PC-3 (cell line): ENCODE measurements around the gene TTC32. TPM values are rescaled to one million over a fixed set of nuclear protein-coding genes. Genes with fewer than 3 reads are reported as not detected.

Experiments used
- ATAC-seq: fragments of 200-7000 bp; cut with Tn5 transposase; 2 replicates; pipeline ENCODE4 v1.9.1; 2020; ENCODE audit warnings: mild to moderate bottlenecking, moderate library complexity
- Bru-seq: library from RNA; stranded (reverse); fragments of 400-500 nt; gene quantifications from one replicate; lab custom pipeline; 2021; lab: Mats Ljungman, UMichigan
- BruChase-seq, 2 experiments: library from RNA; stranded (reverse); fragments of 400-500 nt; gene quantifications; one replicate each; lab custom pipeline; 2021; lab: Mats Ljungman, UMichigan
- BruUV-seq: library from RNA; stranded (reverse); fragments of 400-500 nt; replicated peaks from 2 replicates; lab custom pipeline; 2021; lab: Mats Ljungman, UMichigan
- CTCF ChIA-PET: fragments of 300-600 bp; sonication (Branson Sonifier 250); formaldehyde crosslinking; loops from one replicate; lab custom pipeline; 2022; ENCODE audit warnings: antibody characterized with exemption; lab: Charles Lee
- POLR2A ChIA-PET: fragments of 300-600 bp; sonication (Branson Sonifier 250); formaldehyde crosslinking; loops from one replicate; lab custom pipeline; 2022; ENCODE audit warnings: antibody characterized with exemption; ENCODE audit not compliant: unreplicated experiment; lab: Charles Lee
- DNase-seq: peaks from one replicate; pipeline ENCODE4 v3.0.0-alpha.2; 2015
- H2AFZ ChIP-seq: fragments of 300-600 bp; sonication (generic); 2 replicates; pipeline ENCODE4 v1.6.0; 2016; ENCODE audit warnings: antibody characterized with exemption, low read length
- H3F3A ChIP-seq: fragments of 300-600 bp; sonication (generic); one replicate; pipeline ENCODE4 v1.6.0; 2017; ENCODE audit warnings: antibody characterized with exemption, low read length, control low read depth, mild to moderate bottlenecking; ENCODE audit not compliant: unreplicated experiment
- H3K27ac ChIP-seq: fragments of 300-600 bp; sonication (generic); 2 replicates; pipeline ENCODE4 v1.5.1; 2016; ENCODE audit warnings: mild to moderate bottlenecking, low read length
- H3K27me3 ChIP-seq: fragments of 300-600 bp; sonication (generic); 2 replicates; pipeline ENCODE4 v1.6.1; 2016; ENCODE audit warnings: low read length, mixed read lengths
- H3K36me3 ChIP-seq: fragments of 300-600 bp; sonication (generic); 2 replicates; pipeline ENCODE4 v1.6.1; 2016; ENCODE audit warnings: low read depth, mixed run types, low read length, mixed read lengths
- H3K4me1 ChIP-seq: fragments of 300-600 bp; sonication (generic); 2 replicates; pipeline ENCODE4 v1.5.1; 2016; ENCODE audit warnings: low read length; ENCODE audit not compliant: insufficient read depth
- H3K4me2 ChIP-seq: fragments of 300-600 bp; sonication (generic); 2 replicates; pipeline ENCODE4 v1.6.0; 2016; ENCODE audit warnings: low read length
- H3K4me3 ChIP-seq: fragments of 300-600 bp; sonication (generic); 2 replicates; pipeline ENCODE4 v1.5.1; 2016; ENCODE audit warnings: mild to moderate bottlenecking, low read length, mixed read lengths
- H3K79me2 ChIP-seq: fragments of 300-600 bp; sonication (generic); 2 replicates; pipeline ENCODE4 v1.6.1; 2017; ENCODE audit warnings: low read length, mixed read lengths
- H3K9ac ChIP-seq: fragments of 300-600 bp; sonication (generic); 2 replicates; pipeline ENCODE4 v1.6.0; 2016; ENCODE audit warnings: mild to moderate bottlenecking, low read length
- H3K9me2 ChIP-seq: fragments of 300-600 bp; sonication (generic); replicated peaks from 2 replicates; pipeline ENCODE4 v1.6.1; 2016; ENCODE audit warnings: mixed run types, low read length, mixed read lengths
- H3K9me3 ChIP-seq: fragments of 300-600 bp; sonication (generic); 2 replicates; pipeline ENCODE4 v1.6.1; 2016; ENCODE audit warnings: low read length, mixed read lengths
- H4K20me1 ChIP-seq: fragments of 300-600 bp; sonication (generic); 2 replicates; pipeline ENCODE4 v1.6.1; 2016; ENCODE audit warnings: low read length, mixed read lengths
- CTCF ChIP-seq: fragments of 300-600 bp; sonication (generic); conservative IDR thresholded peaks from 2 replicates; pipeline ENCODE4 v1.5.1; 2017; ENCODE audit warnings: antibody characterized with exemption, low read depth, mild to moderate bottlenecking, low read length
- EZH2 ChIP-seq: fragments of 300-600 bp; sonication (generic); IDR thresholded peaks from one replicate; pipeline ENCODE4 v1.6.1; 2017; ENCODE audit warnings: antibody characterized with exemption, mild to moderate bottlenecking, low read length; ENCODE audit not compliant: unreplicated experiment
- EZH2phosphoT487 ChIP-seq: fragments of 300-600 bp; sonication (generic); IDR thresholded peaks from 2 replicates; pipeline ENCODE4 v1.6.1; 2018; ENCODE audit warnings: mild to moderate bottlenecking, antibody characterized with exemption, low read length, borderline replicate concordance
- intact Hi-C: fragments of 100-400 bp; cut with micrococcal nuclease; formaldehyde crosslinking; loops from 2 replicates; pipeline ENCODE4 v1.9.0; 2023
- long read RNA-seq: library from polyadenylated mRNA; unstranded; transcript quantifications from one replicate; pipeline ENCODE4 v2.0.0, GENCODE V29; 2021; ENCODE audit not compliant: unreplicated experiment
- total RNA-seq: library from RNA; depleted of rRNA; stranded (reverse); fragments of >200 nt; gene quantifications from 2 replicates; pipeline ENCODE4 v1.2.3, GENCODE V29; 2014; rRNA removed

The TTC32 gene
- total RNA-seq (10.0 and 12.1 TPM in 2 replicates), Bru-seq, nascent RNA (percentile 96 among the genes with signal in this experiment), BruChase-seq, experiment 1, labeled RNA remaining after a 6-hour chase (percentile 85 among the genes with signal in this experiment), BruChase-seq, experiment 2, labeled RNA remaining after a 2-hour chase (percentile 93 among the genes with signal in this experiment)
- long read RNA-seq, transcript TTC32-204 (2 exons, 710 nt): major isoform, 14 of 38 reads
- long read RNA-seq, partial matches to known transcripts: 0 of 38 reads
- long read RNA-seq, other reads (novel, unspliced or antisense): 24 of 38 reads

- no peaks in the 10 kb centered on the region for H3F3A ChIP-seq
- TSS peak; percentile 86 for BruUV-seq
- DNase-seq (peak; percentile 92), ATAC-seq (peak; percentile 81)
- intact Hi-C loops: loop anchor here (1.0 to 5.0 kb wide), 3 partner anchors 32 to 196 kb away; no protein-coding TSS in a partner anchor
- peak within 1 kb of the TSS; percentile 98 for H3K4me2 ChIP-seq
- TF ChIP-seq CTCF: no peak
- no peak for TF ChIP-seq EZH2
- TF ChIP-seq EZH2phosphoT487: no peak
- ChIA-PET POLR2A (interaction anchor here (0.6 to 1.0 kb wide), 3 partner anchors 10 to 46 kb away, joined by 3 to 22 read pairs (median 5); no protein-coding TSS in a partner anchor), CTCF (no interaction called here)
- peak within 1 kb of the TSS; percentile 85 for H3K4me3 ChIP-seq
- no peaks in the 10 kb centered on the region for H3K9me3 ChIP-seq
- H3K79me2 ChIP-seq: peaks cover 48% of the 10 kb centered on the region
- peaks cover 30% of the 10 kb centered on the region for H3K4me1 ChIP-seq
- H3K9ac ChIP-seq: peak within 1 kb of the TSS; percentile 96
- no peaks in the 10 kb centered on the region for H4K20me1 ChIP-seq
- no peaks in the 10 kb centered on the region for H3K27me3 ChIP-seq
- H3K9me2 ChIP-seq: no peaks in the 10 kb centered on the region
- H3K27ac ChIP-seq: peak within 1 kb of the TSS; percentile 89
- H2AFZ ChIP-seq: peak within 1 kb of the TSS; percentile 95
- H3K36me3 ChIP-seq: no peaks in the 10 kb centered on the region
These were observed at the start of gene TTC32 for GRCh38 chr2:19901442-19902215. TTC32 (minus strand) TSS chr2:19901983; CDS start chr2:19901854, 129 bp downstream.

- no peak overlapping the region for H3K4me3 ChIP-seq
- intact Hi-C loops: no loop called here
- peaks cover 21% of the 10 kb centered on the region for H3K4me1 ChIP-seq
- H3K9ac ChIP-seq: no peak overlapping the region
- H4K20me1 ChIP-seq: no peaks in the 10 kb centered on the region
- no peak overlapping the region for H3K27ac ChIP-seq
- H3K79me2 ChIP-seq: no peaks in the 10 kb centered on the region
- no peak overlapping the region for H3K4me2 ChIP-seq
- H3K9me3 ChIP-seq: no peaks in the 10 kb centered on the region
- POLR2A ChIA-PET: interaction anchor here (0.7 kb wide), 1 partner anchor 16 kb away, joined by 7 read pairs; no protein-coding TSS in a partner anchor
- no peaks in the 10 kb centered on the region for H3K36me3 ChIP-seq
- ATAC-seq (no peak), DNase-seq (peak; percentile 7)
- TF ChIP-seq EZH2phosphoT487: no peak
- TF ChIP-seq CTCF: no peak
- no peak for TF ChIP-seq EZH2
- H2AFZ ChIP-seq: no peak overlapping the region
- H3K27me3 ChIP-seq: no peaks in the 10 kb centered on the region
- H3K9me2 ChIP-seq: no peaks in the 10 kb centered on the region
- CTCF ChIA-PET: interaction anchor here (0.6 to 0.7 kb wide), 2 partner anchors 19 to 85 kb away, joined by 3 to 7 read pairs; no protein-coding TSS in a partner anchor
- no TSS peak for BruUV-seq
- no peaks in the 10 kb centered on the region for H3F3A ChIP-seq
These were observed 47.3 kb upstream of the TTC32 start for GRCh38 chr2:19949071-19949470.
